ENCODE measurements around the gene ASPA.

Gene ASPA

GRCh38 chr17:3527896-3528295 is 52.1 kb downstream of the ASPA start:
- in situ Hi-C loops (cut with HindIII; ENCODE audit: low sequenced_read_pairs), result no loop called here
- no peak overlapping the region for H3K4me3 ChIP-seq (ENCODE audit: low read depth, low read length)
- no peak for DNase-seq (ENCODE audit: low read depth, low spot score)
- TF ChIP-seq CTCF (IDR thresholded peaks at IDR 0.05; ENCODE audit: low read depth, low read length), result no peak

- peak; percentile 8 for DNase-seq (ENCODE audit: low read depth, low spot score)
- TF ChIP-seq CTCF (IDR thresholded peaks at IDR 0.05; ENCODE audit: low read depth, low read length), result no peak
- no peak overlapping the region for H3K4me3 ChIP-seq (ENCODE audit: low read depth, low read length)
- in situ Hi-C loops (cut with HindIII; ENCODE audit: low sequenced_read_pairs), result no loop called here
These were observed 52.6 kb downstream of the ASPA start for GRCh38 chr17:3528403-3528851.

DNA sequence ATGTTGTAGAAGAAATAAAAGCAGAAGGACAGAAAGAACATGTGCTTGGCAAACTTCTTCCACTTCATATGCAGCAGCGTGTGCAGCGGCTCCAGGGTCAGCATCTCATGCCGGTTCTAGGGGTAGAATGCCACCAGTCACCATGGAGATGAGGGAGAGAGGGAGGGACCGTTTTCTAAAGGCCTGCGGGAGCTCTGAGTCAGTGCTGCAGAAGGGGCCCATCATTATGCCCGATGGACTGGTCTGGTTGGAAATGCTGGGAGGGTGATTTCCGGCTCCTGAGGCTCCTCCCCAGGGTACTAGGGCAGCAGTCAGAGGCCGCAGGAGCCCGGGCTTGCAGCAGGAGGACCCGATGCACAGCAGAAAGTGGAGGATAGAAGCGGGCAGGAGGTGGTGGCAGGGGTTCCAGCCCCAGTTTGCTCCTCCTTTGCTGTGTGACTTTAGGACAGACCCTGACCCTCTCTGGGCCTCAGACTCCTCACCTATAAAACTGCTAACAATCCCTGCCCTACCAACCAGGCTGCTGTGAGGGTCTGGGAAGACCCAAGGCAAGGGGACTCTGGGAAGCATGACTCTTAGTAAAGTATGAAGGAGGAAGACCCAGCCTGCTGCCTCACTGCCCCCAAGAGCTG is 53.2 kb downstream of the ASPA start:
- no peak overlapping the region for H3K4me3 ChIP-seq (ENCODE audit: low read depth, low read length)
- DNase-seq (ENCODE audit: low read depth, low spot score), result peak; percentile 47
- in situ Hi-C loops (cut with HindIII; ENCODE audit: low sequenced_read_pairs), result no loop called here
- TF ChIP-seq CTCF (IDR thresholded peaks at IDR 0.05; ENCODE audit: low read depth, low read length), result no peak

GRCh38 chr17:3529817-3530741 is 54.3 kb downstream of the ASPA start:
- H3K4me3 ChIP-seq (ENCODE audit: low read depth, low read length), result no peak overlapping the region
- DNase-seq (ENCODE audit: low read depth, low spot score), result peak; percentile 28
- TF ChIP-seq CTCF (IDR thresholded peaks at IDR 0.05; ENCODE audit: low read depth, low read length), result no peak

GRCh38 chr17:3531266-3532101 is 55.7 kb downstream of the ASPA start:
- in situ Hi-C loops (cut with HindIII; ENCODE audit: low sequenced_read_pairs), result no loop called here
- H3K4me3 ChIP-seq (ENCODE audit: low read depth, low read length), result no peak overlapping the region
- DNase-seq (ENCODE audit: low read depth, low spot score), result no peak
- TF ChIP-seq CTCF (IDR thresholded peaks at IDR 0.05; ENCODE audit: low read depth, low read length), result no peak

More at GRCh38 chr17:3529817-3530741, 54.3 kb downstream of the ASPA start:
- in situ Hi-C loops (cut with HindIII; ENCODE audit: low sequenced_read_pairs), result no loop called here
